Heart left ventricle (tissue), 16 donors: ENCODE measurements around the gene BARX1. TPM values are rescaled to one million over a fixed set of nuclear protein-coding genes. Genes with fewer than 3 reads are reported as not detected.

Experiments used
- ATAC-seq, 4 donors: fragments of 200-7000 bp; cut with Tn5 transposase; one replicate each; pipeline ENCODE4 v1.9.1; 2020 to 2022; ENCODE audit warnings: moderate library complexity in 4 of 4, mild to moderate bottlenecking in 3 of 4, moderate number of reproducible peaks in 1 of 4
- DNase-seq, 5 donors: peaks; one replicate each; pipeline ENCODE4 v3.0.0-alpha.2; 2020
- H3K27ac ChIP-seq, 12 donors: fragments of 200-600 bp; sonication (generic) in 4 of 12; one replicate each; pipeline versions ENCODE4 v1.5.0 to v1.8.0; 2016 to 2022; ENCODE audit warnings: mild to moderate bottlenecking in 2 of 12
- H3K27me3 ChIP-seq, 9 donors: fragments of 200-600 bp; sonication (generic) in 2 of 9; one replicate each; pipeline versions ENCODE4 v1.5.1 to v1.8.0; 2016 to 2022; ENCODE audit warnings: mild to moderate bottlenecking in 3 of 9
- H3K36me3 ChIP-seq, 9 donors: fragments of 200-600 bp; sonication (generic) in 2 of 9; one replicate each; pipeline versions ENCODE4 v1.5.0 to v1.8.0; 2018 to 2022; ENCODE audit warnings: mild to moderate bottlenecking in 2 of 9
- H3K4me1 ChIP-seq, 12 donors: fragments of 200-600 bp; sonication (generic) in 4 of 12; one replicate each; pipeline versions ENCODE4 v1.5.0 to v1.8.0; 2016 to 2022; ENCODE audit warnings: mild to moderate bottlenecking in 3 of 12
- H3K4me3 ChIP-seq, 12 donors: fragments of 200-600 bp; sonication (generic) in 4 of 12; one replicate each; pipeline versions ENCODE4 v1.5.0 to v1.8.0; 2017 to 2022; ENCODE audit warnings: mild to moderate bottlenecking in 9 of 12, moderate library complexity in 4 of 12
- H3K9me3 ChIP-seq, 12 donors: fragments of 200-600 bp; sonication (generic) in 4 of 12; one replicate each; pipeline versions ENCODE4 v1.5.0 to v1.8.0; 2016 to 2022; ENCODE audit warnings: mild to moderate bottlenecking in 1 of 12
- POLR2A ChIP-seq, 2 donors: fragments of 450-650 bp; IDR thresholded peaks; one replicate each; pipeline ENCODE4 v1.6.1; 2017; ENCODE audit warnings: antibody characterized with exemption in 2 of 2, mild to moderate bottlenecking in 2 of 2, moderate library complexity in 2 of 2
- WGBS, 4 donors: extraction: QIAGEN DNeasy Blood & Tissue Kit in 2 of 4; methylation state at CpG; one replicate each; pipeline versions ENCODE4 v1.1.5 to v1.1.7; 2013 to 2018; 5-methylcytosine and 5-hydroxymethylcytosine counted together
- intact Hi-C, 10 donors: fragments of 100-400 bp; cut with DNase I; formaldehyde crosslinking; loops; one replicate each; pipeline versions ENCODE4 v1.11.1 to v1.14.2; 2022
- polyA plus RNA-seq, 2 donors: library from polyadenylated mRNA; stranded (reverse); fragments of 200-250 nt; gene quantifications; one replicate each; pipeline ENCODE4 v1.2.3, GENCODE V29; 2013
- total RNA-seq, 9 donors: library from RNA; depleted of rRNA in 2 of 9; stranded (reverse); fragments of >200 nt in 2 of 9; fragmentation: NEBNext Ultra II Directional in 3 of 9; extraction: Animal tissue kit (Norgen Biotek cat#: 25700) in 3 of 9; gene quantifications; one replicate each; pipeline versions ENCODE4 v1.1.0 to v1.2.4, GENCODE V29; 2016 to 2023
- TF ChIP-seq, protein P1 (sequence below), 12 donors: fragments of 200-600 bp; sonication (generic) in 4 of 12; IDR thresholded peaks; one replicate each; pipeline versions ENCODE4 v1.5.0 to v1.8.0; 2018 to 2022; ENCODE audit warnings: antibody characterized with exemption in 12 of 12, mild to moderate bottlenecking in 5 of 12
- donor health status: ischemic (EF 13 %, LVEDD 7.1; RV severe dilation, severe dysfunction).
- donor health status: healthy with polysubstance abuse.
- donor health status: DM: no; HTN: yes; CAD: no.
- donor health status: DM: no; HTN: no; CAD: no.
- donor health status: ischemic (EF 25% LVEDD 6.9; RV normal size, moderate dysfunction).
- donor health status: ischemic (EF 25% LVEDD 5.7; RV mildly dilated, moderate dysfunction).
- donor health status: healthy.
- donor health status: DM: yes; HTN: yes; CAD: no.
- donor health status: ischemic (EF 35%, LVEDD 5.7; RV mildly dilated, moderate dysfunction).
- donor health status: nonischemic (EF 11% LVEDD 7.7; RV severe dilation, severe dysfunction).
- donor health status: DM: yes; HTN: yes; CAD: no.
- donor health status: PGD.
- donor health status: ischemic (EF 29% LVEDD 5.4; RV normal size, mild dysfunction).
- donor health status: nonischemic (EF 23%, LVEDD 6.1; RV moderate dilation, normal function).

The BARX1 gene
- total and polyA plus RNA-seq, 11 donors: not detected

GRCh38 chr9:93929231-93929630 lies 25.9 kb downstream of the BARX1 start:
- DNase-seq: no peak
- Histone ChIP-seq H3K4me3 (no peak overlapping the region), H3K36me3 (no peaks in the 10 kb centered on the region), H3K27me3 (peaks cover 0 to 42% (median 14%) of the 10 kb centered on the region in 9 donors), H3K9me3 (no peaks in the 10 kb centered on the region), H3K27ac (no peak overlapping the region), H3K4me1 (no peaks in the 10 kb centered on the region)
- no peak for ATAC-seq
- no peak for TF ChIP-seq POLR2A (IDR thresholded peaks at IDR 0.05)
- TF ChIP-seq, protein P1, sequence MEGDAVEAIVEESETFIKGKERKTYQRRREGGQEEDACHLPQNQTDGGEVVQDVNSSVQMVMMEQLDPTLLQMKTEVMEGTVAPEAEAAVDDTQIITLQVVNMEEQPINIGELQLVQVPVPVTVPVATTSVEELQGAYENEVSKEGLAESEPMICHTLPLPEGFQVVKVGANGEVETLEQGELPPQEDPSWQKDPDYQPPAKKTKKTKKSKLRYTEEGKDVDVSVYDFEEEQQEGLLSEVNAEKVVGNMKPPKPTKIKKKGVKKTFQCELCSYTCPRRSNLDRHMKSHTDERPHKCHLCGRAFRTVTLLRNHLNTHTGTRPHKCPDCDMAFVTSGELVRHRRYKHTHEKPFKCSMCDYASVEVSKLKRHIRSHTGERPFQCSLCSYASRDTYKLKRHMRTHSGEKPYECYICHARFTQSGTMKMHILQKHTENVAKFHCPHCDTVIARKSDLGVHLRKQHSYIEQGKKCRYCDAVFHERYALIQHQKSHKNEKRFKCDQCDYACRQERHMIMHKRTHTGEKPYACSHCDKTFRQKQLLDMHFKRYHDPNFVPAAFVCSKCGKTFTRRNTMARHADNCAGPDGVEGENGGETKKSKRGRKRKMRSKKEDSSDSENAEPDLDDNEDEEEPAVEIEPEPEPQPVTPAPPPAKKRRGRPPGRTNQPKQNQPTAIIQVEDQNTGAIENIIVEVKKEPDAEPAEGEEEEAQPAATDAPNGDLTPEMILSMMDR (IDR thresholded peaks at IDR 0.05): no peak
- intact Hi-C loops: no loop called here
- 40 to 71% (median 61%) methylated on average over 1 of the region's 1 CpG for WGBS, 4 donors

DNA sequence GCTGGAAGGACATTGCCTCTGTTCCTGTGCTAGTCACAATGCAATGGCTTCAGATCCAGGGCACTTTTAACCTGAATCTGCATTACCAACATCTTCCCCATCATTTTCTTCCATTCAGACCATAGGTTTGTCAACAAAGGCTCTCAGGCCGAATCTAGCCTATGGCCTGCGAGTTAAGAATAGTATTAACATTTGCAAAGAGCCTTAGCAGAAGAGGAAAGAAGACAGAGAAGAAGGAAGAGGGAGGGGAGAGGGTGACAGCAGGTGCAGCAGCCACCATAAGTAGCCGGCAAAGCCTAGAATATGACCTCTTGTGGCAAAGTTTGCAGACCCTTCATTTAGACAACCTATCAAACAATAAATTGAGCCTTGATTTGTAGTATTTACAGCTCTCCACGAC lies 32.6 kb downstream of the BARX1 start:
- DNase-seq: no peak
- TF ChIP-seq POLR2A (IDR thresholded peaks at IDR 0.05): no peak
- TF ChIP-seq, protein P1 (IDR thresholded peaks at IDR 0.05): no peak
- H3K27ac ChIP-seq: no peak overlapping the region
- H3K4me1 ChIP-seq: no peaks in the 10 kb centered on the region
- H3K9me3 ChIP-seq: no peaks in the 10 kb centered on the region
- no peaks in the 10 kb centered on the region for H3K36me3 ChIP-seq
- intact Hi-C loops: no loop called here
- peaks cover 0 to 9% (median 0%) of the 10 kb centered on the region in 9 donors for H3K27me3 ChIP-seq
- 63 to 77% (median 73%) methylated on average over 4 of the region's 4 CpGs for WGBS, 4 donors
- H3K4me3 ChIP-seq: no peak overlapping the region
- no peak for ATAC-seq

DNA sequence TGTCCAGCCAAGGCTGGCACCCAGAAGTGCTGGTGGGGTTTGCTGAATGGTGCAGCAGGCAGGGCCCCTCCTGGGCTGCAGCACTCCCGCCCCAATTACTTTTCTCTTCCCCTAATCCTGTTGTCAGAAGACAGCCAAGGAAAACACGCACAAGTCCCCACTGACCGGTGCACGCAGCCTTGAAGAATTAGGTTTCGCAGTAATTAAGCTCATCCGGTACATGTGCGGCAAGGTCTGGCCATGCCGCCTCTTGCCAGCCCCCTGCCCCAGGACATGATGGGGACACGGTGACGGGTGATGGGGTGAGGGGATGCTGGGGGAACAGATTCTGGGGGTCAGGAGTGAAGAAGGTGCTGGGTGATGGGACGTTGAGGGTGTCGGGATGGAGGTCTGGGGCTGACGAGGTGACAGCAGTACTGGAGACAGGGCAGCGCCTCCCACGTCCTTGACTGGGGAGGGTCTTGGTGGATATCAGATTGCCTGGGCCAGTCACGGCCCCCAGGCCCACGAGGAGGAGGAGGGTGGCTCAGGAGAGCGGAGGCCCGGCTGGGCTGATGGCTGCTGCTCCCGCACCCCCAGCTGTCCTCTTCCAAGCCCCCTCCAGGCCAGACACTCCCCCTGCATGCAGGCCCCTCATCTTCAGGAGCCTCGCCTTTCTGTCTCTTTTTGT lies 34.9 kb downstream of the BARX1 start:
- peaks cover 0 to 12% (median 0%) of the 10 kb centered on the region in 9 donors for H3K27me3 ChIP-seq
- TF ChIP-seq, protein P1 (IDR thresholded peaks at IDR 0.05): no peak
- TF ChIP-seq POLR2A (IDR thresholded peaks at IDR 0.05): no peak
- H3K27ac ChIP-seq: no peak overlapping the region
- no peaks in the 10 kb centered on the region for H3K9me3 ChIP-seq
- intact Hi-C loops: no loop called here
- H3K4me1 ChIP-seq: no peaks in the 10 kb centered on the region
- H3K36me3 ChIP-seq: no peaks in the 10 kb centered on the region
- ATAC-seq (no peak), DNase-seq (no peak)
- WGBS, 4 donors: 60 to 71% (median 67%) methylated on average over 20 to 21 of the region's 21 CpGs
- H3K4me3 ChIP-seq: no peak overlapping the region

GRCh38 chr9:93918061-93918460 lies 37.1 kb downstream of the BARX1 start:
- Histone ChIP-seq H3K4me1 (no peaks in the 10 kb centered on the region), H3K9me3 (no peaks in the 10 kb centered on the region), H3K36me3 (no peaks in the 10 kb centered on the region), H3K4me3 (no peak overlapping the region), H3K27ac (no peak overlapping the region), H3K27me3 (peaks cover 0 to 12% (median 0%) of the 10 kb centered on the region in 9 donors)
- intact Hi-C loops: no loop called here
- no peak for ATAC-seq
- WGBS, 4 donors: 52 to 68% (median 60%) methylated on average over 3 to 8 of the region's 8 CpGs
- TF ChIP-seq, protein P1 (IDR thresholded peaks at IDR 0.05): no peak
- no peak for TF ChIP-seq POLR2A (IDR thresholded peaks at IDR 0.05)
- no peak for DNase-seq
